GM19238 (cell line): Measurements from ENCODE around the gene CHPF2.

Experiments used
- DNase-seq: peaks from one replicate; pipeline ENCODE4 v3.0.0; 2011; ENCODE audit warnings: low spot score; ENCODE audit not compliant: insufficient read length

CHPF2 gene

GRCh38 chr7:151283302-151283701 is 51.0 kb downstream of the CHPF2 start:
- DNase-seq = no peak

DNA sequence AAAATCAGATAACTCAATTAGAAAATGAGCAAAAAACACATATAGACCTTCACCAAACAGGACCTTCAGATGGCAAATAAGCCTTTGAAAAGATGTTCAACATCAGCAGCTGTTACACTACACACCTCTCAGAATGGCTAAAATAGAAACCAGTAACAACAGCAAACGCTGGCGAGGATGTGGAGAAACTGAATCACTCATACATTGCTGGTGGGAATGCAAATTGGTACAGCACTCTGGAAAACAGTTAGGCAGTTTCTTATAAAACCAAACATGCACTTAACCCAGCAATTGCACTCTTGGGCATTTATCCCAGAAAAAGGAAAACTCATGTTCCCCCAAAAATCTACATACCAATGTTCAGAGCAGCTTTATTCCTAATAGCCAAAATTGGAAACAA is 53.9 kb downstream of the CHPF2 start:
- DNase-seq = no peak
